Testis (tissue), 2 donors: ENCODE data around the gene PITX1.

Source experiments
- CTCF ChIP-seq, 3 experiments: fragments of 450-650 bp in 2 of 3; fragments of 200-600 bp in 1 of 3; sonication (generic) in 1 of 3; IDR thresholded peaks; one replicate each; pipeline ENCODE4 v1.5.1; 2016 to 2019; ENCODE audit warnings: antibody characterized with exemption in 3 of 3, mild to moderate bottlenecking in 2 of 3, moderate library complexity in 1 of 3
- POLR2A ChIP-seq: fragments of 450-650 bp; IDR thresholded peaks from one replicate; pipeline ENCODE4 v1.6.1; 2017; ENCODE audit warnings: antibody characterized with exemption, mild to moderate bottlenecking, moderate library complexity

- TF ChIP-seq POLR2A, result no peak
- no peak for TF ChIP-seq CTCF (IDR thresholded peaks at IDR 0.05)
Measured at GRCh38 chr5:135030123-135030955, 3.7 kb downstream of the PITX1 start.
